Measurements from ENCODE around the gene CCDC88C.
"Not testable (repeated sequence)": the region's sequence is repeated elsewhere in the genome, so short reads cannot be mapped to it uniquely, and the experiment has no call there.

Gene CCDC88C

GRCh38 chr14:91226360-91226759, 191.3 kb downstream of the CCDC88C start:
- DNase-seq (ENCODE audit: low read depth), result not testable (repeated sequence)

- no peak for DNase-seq (ENCODE audit: low read depth)
These were observed 192.6 kb downstream of the CCDC88C start for GRCh38 chr14:91225025-91225424.

GRCh38 chr14:91223028-91223783, 194.4 kb downstream of the CCDC88C start:
- DNase-seq (ENCODE audit: low read depth), result no peak

Data from CMK (cell line).